Lower lobe of right lung (tissue), 2 donors: ENCODE results near the gene CLTA. TPM values are rescaled to one million over a fixed set of nuclear protein-coding genes. Genes with fewer than 3 reads are reported as not detected.

Source experiments
- ATAC-seq, 2 donors: fragments of 200-7000 bp; cut with Tn5 transposase; one replicate each; pipeline ENCODE4 v1.9.1; 2020 to 2022; ENCODE audit warnings: mild to moderate bottlenecking in 2 of 2, moderate library complexity in 2 of 2
- DNase-seq: peaks from one replicate; pipeline ENCODE4 v3.0.0-alpha.2; 2020
- H3K27ac ChIP-seq: fragments of 200-600 bp; one replicate; pipeline ENCODE4 v1.8.0; 2022
- H3K27me3 ChIP-seq: fragments of 200-600 bp; one replicate; pipeline ENCODE4 v1.8.0; 2022; ENCODE audit warnings: low read depth
- H3K36me3 ChIP-seq: fragments of 200-600 bp; one replicate; pipeline ENCODE4 v1.8.0; 2022; ENCODE audit warnings: mild to moderate bottlenecking
- H3K4me1 ChIP-seq: fragments of 200-600 bp; one replicate; pipeline ENCODE4 v1.8.0; 2022
- H3K4me3 ChIP-seq: fragments of 200-600 bp; one replicate; pipeline ENCODE4 v1.8.0; 2022; ENCODE audit warnings: mild to moderate bottlenecking
- H3K9me3 ChIP-seq: fragments of 200-600 bp; one replicate; pipeline ENCODE4 v1.8.0; 2022
- intact Hi-C: fragments of 100-400 bp; cut with DNase I; formaldehyde crosslinking; loops from one replicate; pipeline ENCODE4 v1.11.0; 2022
- total RNA-seq: library from RNA; stranded (reverse); fragmentation: NEBNext Ultra II Directional; extraction: Animal tissue kit (Norgen Biotek cat#: 25700); gene quantifications from one replicate; pipeline ENCODE4 v1.2.1, GENCODE V29; 2021
- TF ChIP-seq, protein P1 (sequence below): fragments of 200-600 bp; IDR thresholded peaks from one replicate; pipeline ENCODE4 v1.8.0; 2022; ENCODE audit warnings: antibody characterized with exemption, mild to moderate bottlenecking
- donor health status: DM: no; HTN: yes; CAD: no; lungs with severe emphysema.

Gene CLTA
- total RNA-seq, 1 donor from 2014 or later, result 177 TPM

DNA sequence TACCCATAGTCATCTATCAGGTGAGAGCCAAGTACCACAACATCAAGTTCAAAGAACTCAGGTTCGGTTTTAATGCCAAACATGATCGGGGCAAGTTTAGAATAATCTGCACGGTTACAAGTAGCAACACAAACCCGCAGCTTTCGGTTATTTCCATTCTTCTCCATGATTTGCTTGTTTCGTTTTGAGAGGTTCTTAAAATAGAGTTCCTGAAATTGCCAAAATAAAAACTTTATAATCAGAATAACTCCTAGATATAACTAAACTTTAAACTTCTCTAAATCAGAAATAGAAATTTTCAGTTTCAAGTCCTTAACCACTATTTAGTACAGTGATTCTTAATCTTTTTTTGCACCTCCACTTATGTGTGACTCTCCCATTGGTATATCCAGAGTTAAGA is 58.5 kb downstream of the CLTA start:
- DNase-seq (no peak), ATAC-seq (no peak)
- intact Hi-C loops, result no loop called here
- H3K36me3 ChIP-seq, result peaks cover 45% of the 10 kb centered on the region
- no peak overlapping the region for H3K4me3 ChIP-seq
- no peaks in the 10 kb centered on the region for H3K27me3 ChIP-seq
- H3K4me1 ChIP-seq, result no peaks in the 10 kb centered on the region
- TF ChIP-seq, protein P1, sequence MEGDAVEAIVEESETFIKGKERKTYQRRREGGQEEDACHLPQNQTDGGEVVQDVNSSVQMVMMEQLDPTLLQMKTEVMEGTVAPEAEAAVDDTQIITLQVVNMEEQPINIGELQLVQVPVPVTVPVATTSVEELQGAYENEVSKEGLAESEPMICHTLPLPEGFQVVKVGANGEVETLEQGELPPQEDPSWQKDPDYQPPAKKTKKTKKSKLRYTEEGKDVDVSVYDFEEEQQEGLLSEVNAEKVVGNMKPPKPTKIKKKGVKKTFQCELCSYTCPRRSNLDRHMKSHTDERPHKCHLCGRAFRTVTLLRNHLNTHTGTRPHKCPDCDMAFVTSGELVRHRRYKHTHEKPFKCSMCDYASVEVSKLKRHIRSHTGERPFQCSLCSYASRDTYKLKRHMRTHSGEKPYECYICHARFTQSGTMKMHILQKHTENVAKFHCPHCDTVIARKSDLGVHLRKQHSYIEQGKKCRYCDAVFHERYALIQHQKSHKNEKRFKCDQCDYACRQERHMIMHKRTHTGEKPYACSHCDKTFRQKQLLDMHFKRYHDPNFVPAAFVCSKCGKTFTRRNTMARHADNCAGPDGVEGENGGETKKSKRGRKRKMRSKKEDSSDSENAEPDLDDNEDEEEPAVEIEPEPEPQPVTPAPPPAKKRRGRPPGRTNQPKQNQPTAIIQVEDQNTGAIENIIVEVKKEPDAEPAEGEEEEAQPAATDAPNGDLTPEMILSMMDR, result no peak
- no peak overlapping the region for H3K27ac ChIP-seq
- H3K9me3 ChIP-seq, result no peaks in the 10 kb centered on the region

DNA sequence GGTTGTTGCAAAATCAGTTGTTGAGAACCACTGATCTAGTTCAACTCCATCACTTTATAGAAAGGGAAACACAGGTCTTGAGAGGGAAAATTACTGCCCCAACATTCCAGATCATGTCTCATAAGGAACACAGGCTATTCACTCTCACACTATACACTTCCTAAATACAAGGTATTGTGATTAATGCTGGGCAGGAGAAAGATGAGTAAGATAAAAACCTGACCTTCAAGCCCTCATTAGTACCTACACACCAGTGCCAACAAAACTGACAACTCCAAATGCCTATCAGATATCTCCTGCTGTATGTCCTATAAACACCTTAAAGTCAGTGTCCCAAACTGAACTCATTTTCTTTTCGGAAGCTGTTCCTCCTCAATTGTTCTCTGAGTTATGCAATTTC is 59.4 kb downstream of the CLTA start:
- intact Hi-C loops, result no loop called here
- Histone ChIP-seq H3K4me3 (no peak overlapping the region), H3K4me1 (no peaks in the 10 kb centered on the region), H3K36me3 (peaks cover 41% of the 10 kb centered on the region), H3K9me3 (no peaks in the 10 kb centered on the region), H3K27me3 (no peaks in the 10 kb centered on the region), H3K27ac (no peak overlapping the region)
- DNase-seq, result no peak
- TF ChIP-seq, protein P1, result no peak
- ATAC-seq, result no peak

DNA sequence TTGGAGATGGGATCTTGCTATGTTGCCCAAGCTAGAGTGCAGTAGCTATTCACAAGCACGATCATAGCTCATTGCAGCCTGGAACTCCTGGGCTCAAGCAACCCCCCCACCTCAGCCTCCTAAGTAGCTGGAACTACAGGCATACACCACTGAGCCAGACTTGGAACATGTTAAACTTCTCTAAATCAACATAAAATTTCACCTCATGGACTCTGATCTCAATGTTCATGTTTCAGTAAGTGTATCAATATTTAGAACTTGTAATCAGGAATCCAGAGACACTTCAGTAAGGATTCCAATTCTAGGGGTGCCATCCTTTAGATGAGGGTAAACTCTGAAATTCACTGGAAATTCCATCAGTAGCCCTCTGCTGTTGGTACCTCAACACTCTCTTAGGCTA is 60.7 kb downstream of the CLTA start:
- intact Hi-C loops, result no loop called here
- no peaks in the 10 kb centered on the region for H3K9me3 ChIP-seq
- DNase-seq (no peak), ATAC-seq (no peak)
- TF ChIP-seq, protein P1, result no peak
- H3K4me1 ChIP-seq, result no peaks in the 10 kb centered on the region
- H3K36me3 ChIP-seq, result peaks cover 27% of the 10 kb centered on the region
- no peaks in the 10 kb centered on the region for H3K27me3 ChIP-seq
- H3K4me3 ChIP-seq, result no peak overlapping the region
- H3K27ac ChIP-seq, result no peak overlapping the region

DNA sequence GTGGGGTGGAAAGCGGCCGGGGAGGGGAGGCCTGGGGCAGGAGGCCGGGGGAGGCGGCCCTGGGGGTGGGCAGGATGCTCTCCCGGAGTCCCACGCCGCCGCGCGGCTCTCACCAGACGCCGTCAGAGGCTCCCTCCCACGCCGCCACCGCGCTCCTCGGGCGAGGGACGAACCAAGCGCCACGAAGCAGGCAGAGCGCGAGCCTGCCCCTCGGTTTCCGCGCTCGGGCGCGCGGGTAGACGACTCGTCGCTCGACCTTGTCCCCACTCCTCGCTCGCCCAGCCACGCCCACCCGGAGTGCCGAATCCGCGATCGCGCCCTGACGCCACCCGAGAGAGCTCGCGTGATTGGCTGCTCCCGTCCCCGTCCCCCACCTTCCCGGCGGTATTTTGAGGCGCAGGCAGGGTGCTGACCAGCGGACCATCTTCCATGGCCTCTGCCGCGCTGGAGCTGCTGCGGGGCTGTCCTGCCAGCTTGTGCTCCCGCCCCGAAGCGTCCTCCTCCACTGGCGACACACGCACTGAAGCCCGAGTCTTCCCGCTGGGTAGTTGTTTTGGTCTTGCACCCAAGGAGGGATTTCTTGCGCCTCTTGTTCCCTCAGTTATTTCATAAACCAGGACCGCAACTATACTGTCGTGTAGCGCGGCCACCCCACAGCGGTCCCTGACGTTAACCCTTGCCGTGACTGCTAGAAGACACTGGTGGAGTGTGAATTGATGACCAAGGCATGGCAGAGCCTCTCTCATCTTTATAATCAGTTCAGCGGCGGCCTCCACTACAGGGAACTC is 67.7 kb downstream of the CLTA start, which contains the start of gene GNE:
GNE (minus strand) TSS at position 241 of the 788 bp plus-strand sequence. CDS start 9,093 bp downstream, outside the sequence.
- peak; percentile 99 for DNase-seq
- H3K4me3 ChIP-seq, result peak within 1 kb of the TSS; percentile 89
- peaks cover 14% of the 10 kb centered on the region for H3K4me1 ChIP-seq
- TF ChIP-seq, protein P1, result no peak
- intact Hi-C loops, result no loop called here
- H3K9me3 ChIP-seq, result no peaks in the 10 kb centered on the region
- no peaks in the 10 kb centered on the region for H3K36me3 ChIP-seq
- no peaks in the 10 kb centered on the region for H3K27me3 ChIP-seq
- H3K27ac ChIP-seq, result peak within 1 kb of the TSS; percentile 97
- ATAC-seq, result peak; percentile 99 to 100

DNA sequence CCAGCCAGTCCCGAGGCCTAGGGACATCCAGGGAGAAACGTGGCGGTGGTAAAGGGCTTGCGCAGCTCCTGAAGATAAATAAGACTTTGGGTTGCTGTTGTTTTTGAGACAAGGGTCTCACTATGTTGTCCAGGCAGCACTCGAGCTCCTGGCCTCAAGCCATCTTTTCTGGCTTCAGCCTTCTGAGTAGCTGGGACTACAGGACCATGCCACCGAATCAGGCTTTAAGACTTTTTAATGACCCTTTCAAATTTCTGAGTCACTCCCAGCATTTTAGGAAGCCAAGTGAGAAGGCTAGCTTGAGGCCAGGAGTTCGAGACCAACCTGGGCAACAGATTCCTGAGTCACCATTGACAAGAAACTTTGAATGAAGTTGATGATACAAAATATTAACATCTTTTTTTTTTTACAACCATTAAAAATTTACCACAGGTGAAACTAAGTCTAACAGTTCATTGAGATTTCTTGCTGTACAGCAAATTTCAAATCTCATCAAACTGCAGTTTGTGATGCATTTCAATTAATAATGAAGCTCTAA is 68.3 kb downstream of the CLTA start:
- DNase-seq (no peak), ATAC-seq (no peak)
- Histone ChIP-seq H3K27me3 (no peaks in the 10 kb centered on the region), H3K36me3 (no peaks in the 10 kb centered on the region), H3K4me1 (peaks cover 14% of the 10 kb centered on the region), H3K27ac (peak overlapping the region; percentile 97), H3K4me3 (peak overlapping the region; percentile 89), H3K9me3 (no peaks in the 10 kb centered on the region)
- intact Hi-C loops, result no loop called here
- TF ChIP-seq, protein P1, result no peak

Other genes starting within 250 kb of the CLTA start
- gene OR2S2, start 232.8 kb upstream of the CLTA start, total RNA-seq, result not detected
- gene RECK, start 154.0 kb upstream of the CLTA start, total RNA-seq, result 15.2 TPM
- 108 TPM for gene GLIPR2, start 54.2 kb upstream of the CLTA start, total RNA-seq
- gene CCIN, start 21.5 kb upstream of the CLTA start, total RNA-seq, result 0.18 TPM
- 14.6 TPM for gene GNE, start 67.5 kb downstream of the CLTA start, total RNA-seq
- 48.9 TPM for gene RNF38, start 209.3 kb downstream of the CLTA start, total RNA-seq